Mononuclear cell (primary cell): ENCODE measurements around the gene KDR. TPM values are rescaled to one million over a fixed set of nuclear protein-coding genes. Genes with fewer than 3 reads are reported as not detected.

ENCODE experiments used
- H3K27me3 ChIP-seq: 2 replicates; pipeline ENCODE4 v1.6.0; 2011; ENCODE audit warnings: low read length, control low read depth; ENCODE audit not compliant: insufficient read depth
- H3K4me1 ChIP-seq: 2 replicates; pipeline ENCODE4 v1.5.1; 2011; ENCODE audit warnings: mild to moderate bottlenecking, low read length, control low read depth; ENCODE audit not compliant: insufficient read depth
- H3K4me3 ChIP-seq: 2 replicates; pipeline ENCODE4 v1.5.1; 2011; ENCODE audit warnings: mild to moderate bottlenecking, low read length, moderate library complexity
- H3K9me3 ChIP-seq: 2 replicates; pipeline ENCODE4 v1.5.1; 2011; ENCODE audit warnings: low read depth, mild to moderate bottlenecking, control low read depth, low read length
- total RNA-seq: library from RNA; depleted of rRNA; stranded (reverse); fragments of >200 nt; gene quantifications from one replicate; pipeline ENCODE4 v1.2.3, GENCODE V29; 2012

Gene KDR
- total RNA-seq, 1 donor: not detected

GRCh38 chr4:55099816-55100215 is 25.6 kb downstream of the KDR start:
- Histone ChIP-seq H3K4me3 (no peak overlapping the region), H3K27me3 (no peaks in the 10 kb centered on the region), H3K9me3 (no peaks in the 10 kb centered on the region), H3K4me1 (no peaks in the 10 kb centered on the region)

GRCh38 chr4:55098456-55099204 is 26.8 kb downstream of the KDR start:
- Histone ChIP-seq H3K4me1 (no peaks in the 10 kb centered on the region), H3K9me3 (no peaks in the 10 kb centered on the region), H3K4me3 (no peak overlapping the region), H3K27me3 (no peaks in the 10 kb centered on the region)

GRCh38 chr4:55096619-55097018 is 28.8 kb downstream of the KDR start:
- no peaks in the 10 kb centered on the region for H3K27me3 ChIP-seq
- no peaks in the 10 kb centered on the region for H3K4me1 ChIP-seq
- no peaks in the 10 kb centered on the region for H3K9me3 ChIP-seq
- H3K4me3 ChIP-seq: no peak overlapping the region

GRCh38 chr4:55096045-55096444 is 29.4 kb downstream of the KDR start:
- Histone ChIP-seq H3K27me3 (no peaks in the 10 kb centered on the region), H3K9me3 (no peaks in the 10 kb centered on the region)

GRCh38 chr4:55092504-55092903 is 32.9 kb downstream of the KDR start:
- Histone ChIP-seq H3K27me3 (no peaks in the 10 kb centered on the region), H3K4me1 (no peaks in the 10 kb centered on the region), H3K4me3 (no peak overlapping the region), H3K9me3 (no peaks in the 10 kb centered on the region)

More at GRCh38 chr4:55096045-55096444, 29.4 kb downstream of the KDR start:
- Histone ChIP-seq H3K4me3 (no peak overlapping the region), H3K4me1 (no peaks in the 10 kb centered on the region)

- Histone ChIP-seq H3K4me1 (no peaks in the 10 kb centered on the region), H3K4me3 (no peak overlapping the region), H3K27me3 (no peaks in the 10 kb centered on the region), H3K9me3 (no peaks in the 10 kb centered on the region)
These were observed 35.5 kb downstream of the KDR start for GRCh38 chr4:55089916-55090315.

- Histone ChIP-seq H3K4me3 (no peak overlapping the region), H3K27me3 (no peaks in the 10 kb centered on the region), H3K4me1 (no peaks in the 10 kb centered on the region), H3K9me3 (no peaks in the 10 kb centered on the region)
These were observed 37.5 kb downstream of the KDR start for GRCh38 chr4:55087913-55088260.

GRCh38 chr4:55087009-55087912 is 38.1 kb downstream of the KDR start:
- Histone ChIP-seq H3K27me3 (no peaks in the 10 kb centered on the region), H3K4me3 (no peak overlapping the region), H3K9me3 (no peaks in the 10 kb centered on the region)

GRCh38 chr4:55086578-55086977 is 38.8 kb downstream of the KDR start:
- no peaks in the 10 kb centered on the region for H3K27me3 ChIP-seq
- no peak overlapping the region for H3K4me3 ChIP-seq
- H3K9me3 ChIP-seq: no peaks in the 10 kb centered on the region
- no peaks in the 10 kb centered on the region for H3K4me1 ChIP-seq

More at GRCh38 chr4:55087009-55087912, 38.1 kb downstream of the KDR start:
- no peaks in the 10 kb centered on the region for H3K4me1 ChIP-seq

- Histone ChIP-seq H3K4me3 (no peak overlapping the region), H3K9me3 (no peaks in the 10 kb centered on the region), H3K4me1 (no peaks in the 10 kb centered on the region), H3K27me3 (no peaks in the 10 kb centered on the region)
These were observed 41.7 kb downstream of the KDR start for GRCh38 chr4:55083735-55084134.

GRCh38 chr4:55082756-55083155 is 42.6 kb downstream of the KDR start:
- H3K4me1 ChIP-seq: no peaks in the 10 kb centered on the region

GRCh38 chr4:55080174-55080865 is 45.1 kb downstream of the KDR start:
- H3K27me3 ChIP-seq: no peaks in the 10 kb centered on the region
- no peaks in the 10 kb centered on the region for H3K9me3 ChIP-seq
- H3K4me3 ChIP-seq: no peak overlapping the region
- H3K4me1 ChIP-seq: no peaks in the 10 kb centered on the region

More at GRCh38 chr4:55082756-55083155, 42.6 kb downstream of the KDR start:
- Histone ChIP-seq H3K9me3 (no peaks in the 10 kb centered on the region), H3K4me3 (no peak overlapping the region), H3K27me3 (no peaks in the 10 kb centered on the region)

GRCh38 chr4:55079451-55080173 is 45.8 kb downstream of the KDR start:
- H3K4me3 ChIP-seq: no peak overlapping the region
- no peaks in the 10 kb centered on the region for H3K4me1 ChIP-seq
- H3K27me3 ChIP-seq: no peaks in the 10 kb centered on the region
- no peaks in the 10 kb centered on the region for H3K9me3 ChIP-seq

GRCh38 chr4:55078987-55079386 is 46.4 kb downstream of the KDR start:
- H3K27me3 ChIP-seq: no peaks in the 10 kb centered on the region

More at GRCh38 chr4:55078987-55079386, 46.4 kb downstream of the KDR start:
- H3K4me1 ChIP-seq: no peaks in the 10 kb centered on the region
- H3K9me3 ChIP-seq: no peaks in the 10 kb centered on the region
- H3K4me3 ChIP-seq: no peak overlapping the region
